ENCODE data around the gene ZBTB45.

DNA sequence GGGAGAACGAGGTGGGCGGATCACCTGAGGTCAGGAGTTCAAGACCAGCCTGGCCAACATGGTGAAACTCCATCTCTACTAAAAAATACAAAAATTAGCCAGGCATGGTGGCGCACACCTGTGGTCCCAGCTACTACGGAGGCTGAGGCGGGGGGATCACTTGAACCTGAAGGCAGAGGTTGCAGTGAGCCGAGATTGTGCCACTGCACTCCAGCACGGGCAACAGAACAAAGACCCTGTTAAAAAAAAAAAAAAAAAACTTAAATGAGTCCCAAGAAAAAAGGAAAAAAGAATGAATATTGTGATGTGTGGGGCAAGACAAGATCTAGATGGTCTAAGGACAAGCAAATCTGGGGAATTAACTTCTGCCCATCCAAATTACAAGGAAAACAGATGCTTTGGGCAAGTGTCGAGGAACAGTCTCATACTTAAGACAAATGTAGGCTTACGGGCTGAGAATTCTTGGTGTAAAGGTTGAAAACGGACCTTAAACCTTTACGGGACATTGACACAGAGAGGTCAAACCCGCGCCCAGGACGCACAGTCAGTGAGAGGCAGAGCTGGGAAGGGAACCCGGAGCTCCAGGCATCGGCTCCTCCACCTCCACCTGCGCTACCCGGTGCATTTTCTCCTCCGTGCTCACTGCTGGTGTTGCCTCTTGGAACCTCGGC, 53.4 kb downstream of the ZBTB45 start:
- TF ChIP-seq CBX1 (IDR thresholded peaks at IDR 0.05; ENCODE audit: low read depth) = no peak
- TF ChIP-seq GATAD2B (IDR thresholded peaks at IDR 0.05; ENCODE audit: borderline replicate concordance) = no peak
- no peak for TF ChIP-seq TARDBP (IDR thresholded peaks at IDR 0.05)
- TF ChIP-seq, protein P1, sequence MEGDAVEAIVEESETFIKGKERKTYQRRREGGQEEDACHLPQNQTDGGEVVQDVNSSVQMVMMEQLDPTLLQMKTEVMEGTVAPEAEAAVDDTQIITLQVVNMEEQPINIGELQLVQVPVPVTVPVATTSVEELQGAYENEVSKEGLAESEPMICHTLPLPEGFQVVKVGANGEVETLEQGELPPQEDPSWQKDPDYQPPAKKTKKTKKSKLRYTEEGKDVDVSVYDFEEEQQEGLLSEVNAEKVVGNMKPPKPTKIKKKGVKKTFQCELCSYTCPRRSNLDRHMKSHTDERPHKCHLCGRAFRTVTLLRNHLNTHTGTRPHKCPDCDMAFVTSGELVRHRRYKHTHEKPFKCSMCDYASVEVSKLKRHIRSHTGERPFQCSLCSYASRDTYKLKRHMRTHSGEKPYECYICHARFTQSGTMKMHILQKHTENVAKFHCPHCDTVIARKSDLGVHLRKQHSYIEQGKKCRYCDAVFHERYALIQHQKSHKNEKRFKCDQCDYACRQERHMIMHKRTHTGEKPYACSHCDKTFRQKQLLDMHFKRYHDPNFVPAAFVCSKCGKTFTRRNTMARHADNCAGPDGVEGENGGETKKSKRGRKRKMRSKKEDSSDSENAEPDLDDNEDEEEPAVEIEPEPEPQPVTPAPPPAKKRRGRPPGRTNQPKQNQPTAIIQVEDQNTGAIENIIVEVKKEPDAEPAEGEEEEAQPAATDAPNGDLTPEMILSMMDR (IDR thresholded peaks at IDR 0.05 in 2 of 3, conservative IDR thresholded peaks at IDR 0.05 in 1 of 3; ENCODE audit: insufficient read depth in 2 of 3, low read depth in 1 of 3, low read length in 3 of 3) = no peak
- TF ChIP-seq NR3C1 (CRISPR knock-in tag; IDR thresholded peaks at IDR 0.05) = no peak
- no peak for TF ChIP-seq STAT5B (CRISPR knock-in tag; IDR thresholded peaks at IDR 0.05)
- TF ChIP-seq MED1 (CRISPR knock-in tag; IDR thresholded peaks at IDR 0.05; ENCODE audit: borderline replicate concordance) = no peak
- no peak for TF ChIP-seq TCF7 (IDR thresholded peaks at IDR 0.05; ENCODE audit: borderline replicate concordance)
- no peak for TF ChIP-seq POLR2A (conservative IDR thresholded peaks at IDR 0.05)
- no peak for TF ChIP-seq TSC22D4 (tag; IDR thresholded peaks at IDR 0.05)
- no peak for TF ChIP-seq CHD4 (IDR thresholded peaks at IDR 0.05; ENCODE audit: insufficient read depth, insufficient replicate concordance, low read depth, low read length, poor library complexity, severe bottlenecking)
- TF ChIP-seq BRCA1 (IDR thresholded peaks at IDR 0.05) = no peak
- no peak for TF ChIP-seq BRCA1 (CRISPR knock-in tag; IDR thresholded peaks at IDR 0.05)
- TF ChIP-seq STAG1 (CRISPR knock-in tag; IDR thresholded peaks at IDR 0.05; ENCODE audit: borderline replicate concordance) = no peak

All from K562 (cell line).